Coronary artery (tissue), 2 donors: ENCODE results near the gene CDC42BPB.
"Not testable (repeated sequence)": the region's sequence is repeated elsewhere in the genome, so short reads cannot be mapped to it uniquely, and the experiment has no call there.

Source experiments
- DNase-seq: peaks from one replicate; pipeline ENCODE4 v3.0.0-alpha.2; 2017; ENCODE audit warnings: low spot score
- H3K27ac ChIP-seq, 2 donors: fragments of 200-600 bp; sonication (generic); one replicate each; pipeline ENCODE4 v1.5.1; 2016 to 2019
- H3K4me3 ChIP-seq: fragments of 200-600 bp; sonication (generic); 2 replicates; pipeline ENCODE4 v1.5.1; 2016; ENCODE audit warnings: mild to moderate bottlenecking, moderate library complexity
- CTCF ChIP-seq: fragments of 200-600 bp; sonication (generic); IDR thresholded peaks from one replicate; pipeline ENCODE4 v1.5.1; 2019; ENCODE audit warnings: antibody characterized with exemption

Gene CDC42BPB

DNA sequence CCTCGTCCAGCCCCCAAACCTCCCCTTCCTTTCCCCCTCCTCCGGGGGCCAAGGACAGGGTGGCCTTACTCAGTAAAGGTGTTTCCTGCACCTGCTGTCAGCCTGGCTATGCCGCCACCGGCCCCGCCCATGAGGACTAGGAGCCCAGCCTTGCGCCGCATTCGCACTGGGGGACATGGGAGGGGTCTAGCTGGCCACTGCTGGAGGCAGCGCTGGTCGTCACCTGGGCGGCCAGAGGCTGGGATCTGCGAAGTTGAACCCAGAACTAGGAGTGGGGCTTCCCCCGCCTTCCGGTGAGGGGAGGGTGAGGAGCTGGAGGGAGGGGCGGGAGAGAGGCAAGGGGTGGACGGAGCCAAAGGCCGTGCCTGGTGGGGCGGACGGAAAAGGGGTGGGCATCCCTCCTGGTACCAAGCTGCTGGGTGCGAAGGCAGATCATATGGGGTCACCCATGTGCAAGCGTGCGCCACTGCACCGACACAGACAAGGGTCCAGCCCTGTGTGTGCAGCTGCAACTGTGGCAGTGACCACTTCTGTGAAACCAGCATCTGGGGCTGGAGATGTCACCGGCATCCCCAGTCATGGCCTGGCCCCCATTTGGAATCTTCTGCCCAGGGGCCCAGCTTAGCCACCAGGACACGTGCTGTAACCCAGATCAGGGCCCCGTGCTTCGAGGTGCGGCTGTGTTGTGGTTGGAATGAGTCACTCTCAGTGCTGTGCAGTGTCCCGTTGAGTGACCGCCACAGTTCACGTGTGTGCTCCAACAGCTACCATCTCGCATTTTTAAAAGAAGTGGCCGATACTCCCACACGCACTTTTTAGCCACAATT is 126.4 kb downstream of the CDC42BPB start:
- H3K27ac ChIP-seq = no peak overlapping the region
- peak overlapping the region; percentile 69 for H3K4me3 ChIP-seq
- TF ChIP-seq CTCF = no peak
- peak; percentile 72 for DNase-seq

DNA sequence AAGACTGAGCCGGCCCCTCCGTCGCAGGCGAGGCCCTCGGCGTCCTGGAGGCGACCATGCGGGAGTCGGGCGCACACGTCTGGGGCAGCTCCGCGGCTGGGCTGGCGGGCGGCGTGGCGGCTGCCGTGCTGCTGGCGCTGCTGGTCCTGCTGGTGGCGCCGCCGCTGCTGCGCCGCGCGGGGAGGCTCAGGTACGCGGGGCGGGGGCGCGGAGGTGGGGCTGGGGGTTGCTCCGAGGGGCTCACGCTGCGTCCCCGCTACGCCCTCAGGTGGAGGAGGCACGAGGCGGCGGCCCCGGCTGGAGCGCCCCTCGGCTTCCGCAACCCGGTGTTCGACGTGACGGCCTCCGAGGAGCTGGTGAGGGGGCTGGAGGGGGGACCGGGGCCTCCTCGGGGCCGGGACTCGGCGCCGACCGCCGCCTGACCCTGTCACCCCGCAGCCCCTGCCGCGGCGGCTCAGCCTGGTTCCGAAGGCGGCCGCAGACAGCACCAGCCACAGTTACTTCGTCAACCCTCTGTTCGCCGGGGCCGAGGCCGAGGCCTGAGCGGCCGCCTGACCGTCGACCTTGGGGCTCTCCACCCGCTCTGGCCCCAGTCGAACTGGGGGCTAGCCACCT is 127.1 kb downstream of the CDC42BPB start:
- DNase-seq = no peak
- peak overlapping the region; percentile 69 for H3K4me3 ChIP-seq
- H3K27ac ChIP-seq = no peak overlapping the region
- TF ChIP-seq CTCF = no peak

DNA sequence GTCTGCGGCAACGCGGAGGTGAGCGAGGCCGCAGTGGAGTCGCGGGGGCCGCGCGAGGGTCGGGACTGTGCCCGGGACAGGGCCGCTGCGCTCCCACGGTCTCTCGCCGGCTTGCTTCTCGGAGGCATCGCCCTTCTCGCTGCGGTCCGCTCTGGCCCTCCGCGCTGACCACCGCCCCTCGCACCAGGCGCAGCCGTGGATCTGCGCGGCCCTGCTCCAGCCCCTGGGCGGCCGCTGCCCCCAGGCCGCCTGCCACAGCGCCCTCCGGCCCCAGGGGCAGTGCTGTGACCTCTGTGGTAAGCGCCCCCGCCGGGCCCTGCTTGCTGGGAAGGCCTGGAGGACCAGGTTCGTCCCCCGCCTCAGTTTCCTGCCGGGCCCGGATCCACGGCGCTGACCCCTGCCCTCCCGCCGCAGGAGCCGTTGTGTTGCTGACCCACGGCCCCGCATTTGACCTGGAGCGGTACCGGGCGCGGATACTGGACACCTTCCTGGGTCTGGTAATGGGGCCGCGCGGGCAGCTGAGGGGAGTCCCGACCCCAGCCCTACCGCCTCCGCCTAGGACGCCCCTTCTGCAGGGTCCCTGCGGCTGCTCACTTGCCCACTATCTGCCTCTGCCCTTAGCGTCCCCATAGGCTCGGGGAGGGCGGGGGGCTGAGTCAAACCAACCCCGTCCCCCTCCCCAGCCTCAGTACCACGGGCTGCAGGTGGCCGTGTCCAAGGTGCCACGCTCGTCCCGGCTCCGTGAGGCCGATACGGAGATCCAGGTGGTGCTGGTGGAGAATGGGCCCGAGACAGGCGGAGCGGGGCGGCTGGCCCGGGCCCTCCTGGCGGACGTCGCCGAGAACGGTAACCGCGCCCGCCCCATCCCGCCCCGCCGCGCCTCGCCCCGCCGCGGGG is 127.9 kb downstream of the CDC42BPB start:
- H3K27ac ChIP-seq = no peak overlapping the region
- peak overlapping the region; percentile 69 for H3K4me3 ChIP-seq
- DNase-seq = no peak
- TF ChIP-seq CTCF = no peak

- H3K4me3 ChIP-seq = peak overlapping the region; percentile 69
Observed at GRCh38 chr14:102928412-102929240, 128.7 kb downstream of the CDC42BPB start.

GRCh38 chr14:102927878-102928411 is 129.4 kb downstream of the CDC42BPB start:
- no peak overlapping the region for H3K27ac ChIP-seq
- no peak for DNase-seq
- TF ChIP-seq CTCF = no peak
- peak overlapping the region; percentile 69 for H3K4me3 ChIP-seq

More at GRCh38 chr14:102928412-102929240, 128.7 kb downstream of the CDC42BPB start:
- no peak overlapping the region for H3K27ac ChIP-seq
- TF ChIP-seq CTCF = no peak
- no peak for DNase-seq

- TF ChIP-seq CTCF = no peak
- Histone ChIP-seq H3K27ac (no peak overlapping the region), H3K4me3 (no peak overlapping the region)
- DNase-seq = no peak
Observed at GRCh38 chr14:102927346-102927877, 129.9 kb downstream of the CDC42BPB start.

GRCh38 chr14:102926840-102927239 is 130.5 kb downstream of the CDC42BPB start:
- not testable (repeated sequence) for DNase-seq, H3K4me3 ChIP-seq, H3K27ac ChIP-seq
